Activated CD8-positive, alpha-beta memory T cell treated with anti-CD3 and anti-CD28 coated beads, Interleukin-2, amount 50 U/mL, for 4 hours (primary cell): Measurements from ENCODE around the gene MPC1.
"Not testable (repeated sequence)": the region's sequence is repeated elsewhere in the genome, so short reads cannot be mapped to it uniquely, and the experiment has no call there.

Experiments
- DNase-seq: peaks from one replicate; pipeline ENCODE4 v3.0.0-alpha.2; 2020

MPC1 gene

DNA sequence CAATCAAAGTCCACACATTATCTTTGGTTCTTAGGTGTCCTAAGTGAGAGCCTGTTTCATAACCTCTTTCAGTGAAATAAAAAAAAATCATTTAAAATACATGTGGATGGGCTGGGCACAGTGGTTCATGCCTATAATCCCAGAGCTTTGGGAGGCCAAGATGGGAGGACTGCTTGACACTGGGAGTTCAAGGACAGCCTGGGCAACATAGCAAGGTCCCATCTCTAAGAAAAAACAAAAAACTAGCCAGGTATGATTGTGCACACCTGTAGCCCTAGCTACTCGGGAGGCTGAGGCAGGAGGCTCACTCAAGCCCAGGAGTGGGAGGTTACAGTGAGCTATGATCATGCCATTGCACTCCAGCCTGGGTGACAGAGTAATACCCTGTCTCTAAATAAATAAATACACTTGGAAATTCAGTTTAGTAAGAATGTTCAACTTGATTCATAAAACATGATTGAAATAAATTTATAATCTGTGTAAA is 3.6 kb downstream of the MPC1 start:
- no peak for DNase-seq

DNA sequence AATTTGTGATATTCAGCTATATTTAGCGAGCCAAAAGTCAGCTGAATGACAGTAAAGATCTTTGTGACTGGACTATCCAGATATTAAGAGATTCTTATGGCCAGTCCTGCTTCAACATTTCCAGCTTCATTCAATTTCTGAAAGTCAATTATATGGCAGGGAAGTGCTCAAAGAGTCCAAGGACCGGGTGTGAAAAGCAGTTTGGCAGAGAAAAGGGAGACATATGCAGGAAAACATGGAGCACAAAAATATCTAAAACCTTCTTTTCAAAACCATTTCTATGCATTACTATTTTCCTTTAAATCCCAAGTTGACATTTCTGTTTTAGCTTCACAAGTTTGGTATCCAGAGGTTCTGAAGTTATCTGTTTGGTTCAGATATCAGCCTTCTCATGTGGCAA is 5.0 kb downstream of the MPC1 start:
- DNase-seq = no peak

DNA sequence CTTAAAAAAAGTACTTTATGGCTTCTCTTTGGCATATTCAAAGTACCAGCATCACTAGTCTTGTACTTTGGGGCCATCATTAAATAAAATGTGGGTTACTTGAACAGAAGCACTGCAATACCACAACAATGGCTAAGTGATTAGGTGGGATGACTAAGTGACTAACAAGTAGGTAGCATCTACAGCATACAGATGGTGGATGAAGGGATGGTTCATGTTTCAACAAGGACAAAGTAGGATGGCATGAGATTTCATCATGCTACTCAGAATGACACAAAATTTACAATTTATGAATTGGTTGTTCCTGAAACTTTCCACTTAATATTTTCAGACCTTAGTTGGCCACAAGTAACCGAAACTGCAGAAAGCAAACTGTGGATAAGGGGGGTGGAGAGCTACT is 7.7 kb downstream of the MPC1 start:
- no peak for DNase-seq

DNA sequence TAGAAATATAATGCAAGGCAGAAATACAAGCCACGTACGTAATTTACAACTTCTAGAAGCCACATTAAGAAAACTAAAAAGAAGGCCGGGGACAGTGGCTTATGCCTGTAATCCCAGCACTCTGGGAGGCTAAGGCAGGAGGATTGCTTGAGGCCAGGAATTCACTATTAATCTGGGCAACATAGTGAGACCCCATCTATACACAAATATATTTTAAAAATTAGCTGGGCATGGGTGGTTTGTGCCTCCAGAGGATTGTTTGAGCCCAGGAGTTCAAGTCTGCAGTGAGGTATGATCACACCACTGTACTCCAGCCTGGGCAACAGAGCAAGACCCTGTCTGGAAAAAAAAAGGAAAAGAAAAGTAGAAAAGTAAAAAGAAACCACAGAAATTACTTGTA is 12.3 kb downstream of the MPC1 start:
- no peak for DNase-seq

DNA sequence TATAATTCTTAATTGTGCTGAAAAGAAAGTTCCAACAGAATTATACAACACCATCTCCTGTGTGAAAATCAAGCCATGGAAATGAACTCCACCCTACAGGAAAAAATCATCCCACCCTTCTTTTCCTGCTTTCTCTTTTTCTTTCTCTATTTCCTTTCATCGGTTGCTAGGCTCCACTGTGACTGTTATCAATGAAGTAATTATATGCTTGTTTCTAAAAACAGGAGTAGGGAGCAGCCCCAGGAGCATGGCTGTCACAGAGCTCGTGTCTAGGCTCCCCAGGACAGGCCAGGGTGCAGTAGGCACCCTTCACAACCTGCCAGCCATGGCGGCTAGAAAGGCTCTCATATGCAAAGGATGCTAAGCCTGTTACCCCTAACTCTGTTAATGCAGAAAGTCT is 13.0 kb downstream of the MPC1 start:
- DNase-seq = no peak

DNA sequence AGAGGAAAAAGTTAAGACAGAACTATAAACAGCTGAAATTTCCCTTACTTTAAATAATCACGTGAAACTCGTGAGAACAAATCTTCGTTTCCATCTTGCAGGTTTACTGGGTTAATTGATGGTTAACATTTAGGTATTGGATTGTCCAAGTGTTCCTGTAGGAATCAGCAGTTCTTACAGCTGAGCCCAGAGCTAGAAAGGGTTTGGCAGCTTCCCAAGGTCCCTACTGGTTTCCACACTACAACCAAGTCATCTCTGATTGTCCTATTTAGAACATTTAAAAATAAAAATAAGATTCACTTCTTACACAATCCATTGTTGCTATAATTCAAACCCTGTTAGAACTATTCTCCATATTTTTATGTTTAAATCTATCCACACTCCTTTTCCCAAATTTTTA is 15.8 kb downstream of the MPC1 start:
- no peak for DNase-seq

DNA sequence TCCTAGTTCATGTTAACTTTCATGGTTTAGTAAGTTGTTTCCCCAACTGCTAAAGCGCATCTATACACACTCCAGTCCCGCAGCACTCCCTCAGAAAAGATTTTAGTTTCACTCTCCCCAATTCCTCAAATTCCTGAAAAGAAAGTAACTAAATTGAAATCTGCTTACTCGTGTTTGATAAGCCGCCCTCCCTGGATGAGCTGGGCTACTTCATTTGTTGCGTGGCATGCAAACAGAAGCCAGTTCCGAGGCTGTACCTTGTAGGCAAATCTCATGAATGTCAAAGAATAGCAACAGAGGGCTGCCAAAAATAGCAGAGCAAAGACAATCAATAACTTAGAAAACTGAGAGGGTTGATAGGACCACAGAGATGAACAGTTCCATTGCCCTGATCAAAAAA is 16.9 kb downstream of the MPC1 start:
- DNase-seq = no peak

DNA sequence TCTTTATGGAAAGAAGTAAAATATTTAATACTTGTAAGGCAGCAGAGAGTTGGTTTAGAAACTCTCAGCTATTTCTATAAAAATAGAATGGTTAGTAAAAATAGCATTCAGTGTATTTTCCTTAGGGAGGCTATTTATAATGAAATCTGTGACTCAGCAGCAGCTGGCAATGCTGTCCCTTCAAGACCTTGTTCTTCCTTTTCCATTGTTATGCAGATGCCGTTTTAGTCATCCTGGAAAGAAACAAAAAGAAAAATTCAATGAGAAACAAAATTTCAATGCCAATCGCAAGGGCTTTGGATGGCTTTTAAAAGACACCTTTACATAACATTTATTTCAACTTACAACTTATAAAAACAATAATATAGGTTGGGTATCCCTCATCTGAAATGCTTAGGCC is 17.5 kb downstream of the MPC1 start:
- no peak for DNase-seq

DNA sequence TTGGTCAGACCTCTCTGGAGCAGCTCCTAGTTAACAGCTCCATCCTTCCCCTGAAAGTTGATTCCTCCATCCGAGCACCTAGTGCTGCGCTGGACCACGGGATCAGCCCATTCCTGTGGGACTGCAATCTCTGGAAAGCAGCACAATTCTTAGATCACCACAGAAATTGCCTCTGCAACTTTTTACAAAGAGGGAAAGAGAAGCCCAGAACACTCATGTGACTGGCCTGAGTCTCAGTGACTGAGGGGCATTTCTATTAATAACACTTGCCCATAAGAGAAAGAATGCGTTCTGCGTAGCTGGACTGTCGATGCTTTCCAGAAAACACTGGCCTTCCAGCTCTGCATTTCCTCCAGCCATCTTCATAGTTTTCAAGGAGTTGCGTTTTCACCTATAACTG is 18.3 kb downstream of the MPC1 start:
- DNase-seq = no peak

DNA sequence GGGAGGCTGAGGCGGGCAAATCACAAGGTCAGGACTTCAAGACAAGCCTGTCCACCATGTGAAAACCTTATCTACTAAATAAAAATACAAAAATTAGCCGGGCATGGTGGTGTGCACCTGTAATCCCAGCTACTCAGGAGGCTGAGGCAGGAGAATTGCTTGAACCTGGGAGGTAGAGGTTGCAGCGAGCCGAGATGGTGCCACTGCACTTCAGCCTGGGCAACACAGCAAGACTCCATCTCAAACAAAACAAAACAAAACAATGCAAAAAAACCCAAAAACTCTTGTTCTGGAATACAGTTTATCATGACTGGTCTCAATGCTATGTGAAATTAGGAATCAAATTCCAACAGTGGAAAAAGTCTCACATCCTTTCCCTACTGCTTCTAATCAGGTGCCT is 20.3 kb downstream of the MPC1 start:
- DNase-seq = not testable (repeated sequence)

DNA sequence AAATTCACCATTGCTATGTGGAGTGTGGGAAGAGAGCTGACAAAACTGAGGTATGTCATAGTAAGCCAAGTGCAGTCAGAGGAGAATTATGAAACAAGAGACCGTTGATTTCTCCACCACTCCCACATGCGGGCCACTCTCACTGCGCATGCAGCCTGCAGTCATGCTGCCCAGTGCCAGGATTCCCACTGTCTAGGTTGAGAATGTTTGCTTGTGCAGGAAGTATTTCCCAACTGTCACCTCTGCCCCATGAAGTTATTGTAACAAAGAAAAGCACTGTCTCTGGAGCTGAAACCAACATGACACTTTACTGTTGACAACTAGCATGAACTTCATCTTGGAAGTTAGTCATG is 21.7 kb downstream of the MPC1 start:
- DNase-seq = no peak

DNA sequence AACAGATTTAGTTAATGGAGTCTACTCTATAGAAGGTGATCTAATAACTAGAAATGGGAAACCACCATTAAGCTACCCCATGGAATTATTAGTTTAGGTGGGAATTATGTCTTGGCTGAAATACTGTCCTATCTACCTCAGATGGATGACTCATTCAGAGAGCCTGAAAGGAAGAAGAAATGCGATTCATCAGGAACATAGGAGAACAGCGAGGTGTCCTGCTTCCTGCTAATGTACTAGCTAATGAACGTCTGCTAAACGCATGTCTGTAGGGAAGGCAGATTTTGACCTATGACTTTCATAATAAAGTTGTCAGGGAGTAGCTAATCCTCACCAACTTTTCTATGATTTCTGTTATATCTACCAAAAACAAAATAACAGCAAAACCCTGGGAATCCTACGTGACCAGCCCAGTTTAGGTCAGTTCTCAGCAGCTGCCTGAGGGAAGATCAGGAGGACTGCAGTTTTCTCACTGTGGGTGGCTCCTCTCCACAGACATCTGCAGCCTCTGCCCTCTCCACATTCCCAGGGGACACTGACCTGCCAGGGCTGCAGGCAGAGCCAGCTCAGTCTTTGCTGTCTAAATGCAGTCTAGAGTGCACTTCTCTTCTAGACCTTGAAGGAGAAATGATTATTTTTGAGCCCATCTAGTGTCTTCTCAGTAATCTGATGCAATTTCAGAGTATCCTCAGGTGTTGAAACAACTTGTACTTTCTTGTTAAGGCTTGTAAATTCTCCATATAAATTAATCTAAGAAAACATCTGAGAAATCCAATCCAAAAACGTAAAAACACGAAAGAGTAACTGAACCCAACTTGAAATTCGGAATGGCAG is 22.3 kb downstream of the MPC1 start:
- DNase-seq = no peak

DNA sequence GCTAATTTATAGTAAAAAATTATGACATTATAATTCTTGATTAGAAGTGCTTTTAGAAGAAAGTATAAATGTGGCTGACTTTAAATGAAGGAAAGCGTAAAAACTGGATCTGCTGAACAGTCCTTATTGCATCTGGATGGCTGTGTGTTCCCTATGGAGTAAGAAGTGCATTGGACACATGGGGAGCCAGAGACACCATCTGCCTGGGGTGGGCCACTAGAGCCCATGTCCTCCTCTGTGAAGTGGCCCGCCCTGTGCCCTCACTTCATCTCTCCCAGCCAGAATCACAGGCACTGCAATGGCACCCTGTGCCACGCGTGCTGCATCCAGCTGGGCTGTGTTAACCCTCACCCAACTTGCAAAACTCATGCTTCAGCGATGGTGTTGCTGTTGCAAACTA is 27.2 kb downstream of the MPC1 start:
- DNase-seq = no peak

DNA sequence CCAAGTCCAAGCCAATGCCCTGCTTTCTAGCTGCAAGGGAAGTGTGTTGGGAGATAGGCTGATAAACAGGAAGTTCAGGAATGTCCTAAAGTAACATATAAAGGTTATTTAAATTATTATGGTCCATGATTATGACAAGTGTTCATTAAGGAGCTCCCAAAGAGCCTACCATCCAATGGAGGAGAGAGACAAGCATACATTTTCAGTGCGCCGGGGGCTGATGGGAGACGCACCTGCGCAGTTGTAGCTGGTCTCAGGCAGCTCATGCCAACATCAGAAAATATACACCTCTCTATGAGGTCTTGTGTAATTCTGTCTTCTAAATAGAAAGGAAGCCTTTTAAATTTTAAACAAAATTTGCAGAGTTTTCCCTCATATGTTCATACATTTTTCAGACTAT is 27.8 kb downstream of the MPC1 start:
- no peak for DNase-seq

DNA sequence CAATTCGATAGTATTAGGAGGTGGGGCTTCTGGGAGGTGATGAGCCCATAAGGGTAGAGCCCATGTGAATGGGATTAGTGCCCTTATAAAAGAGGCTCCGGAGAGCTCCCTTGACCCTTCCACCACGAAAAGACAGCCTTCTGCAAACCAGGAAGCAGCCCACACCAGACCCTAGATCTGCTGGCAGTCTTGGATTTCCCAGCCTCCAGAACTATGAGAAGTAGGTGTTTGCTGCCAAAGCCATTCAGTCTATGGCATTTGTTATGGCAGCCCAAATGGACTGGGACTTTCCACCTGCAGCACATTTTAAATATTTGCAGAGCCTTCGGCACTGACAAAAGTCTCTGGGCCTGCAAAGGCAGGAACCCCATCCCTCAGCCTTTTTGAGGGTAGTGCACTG is 28.6 kb downstream of the MPC1 start:
- DNase-seq = no peak

DNA sequence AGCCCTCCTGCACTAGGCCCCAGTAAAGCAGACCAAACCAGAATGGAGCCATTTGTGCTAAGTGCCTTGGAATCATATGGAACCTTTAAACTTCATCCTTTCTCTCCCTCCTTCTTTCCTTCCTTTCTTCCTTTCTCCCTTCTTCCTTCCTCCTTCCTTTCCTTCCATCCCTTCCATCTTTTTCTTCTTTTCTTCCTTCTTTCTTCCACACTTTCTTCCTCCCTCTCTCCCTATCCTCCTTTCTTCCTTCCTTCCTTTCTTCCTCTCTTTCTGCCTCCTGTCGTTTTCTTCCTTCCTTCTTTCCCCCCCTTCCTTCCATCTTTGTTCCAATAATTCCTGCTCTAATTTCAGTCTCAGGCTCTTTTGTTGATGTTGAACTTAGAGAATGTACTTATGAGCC is 29.2 kb downstream of the MPC1 start:
- DNase-seq = no peak

DNA sequence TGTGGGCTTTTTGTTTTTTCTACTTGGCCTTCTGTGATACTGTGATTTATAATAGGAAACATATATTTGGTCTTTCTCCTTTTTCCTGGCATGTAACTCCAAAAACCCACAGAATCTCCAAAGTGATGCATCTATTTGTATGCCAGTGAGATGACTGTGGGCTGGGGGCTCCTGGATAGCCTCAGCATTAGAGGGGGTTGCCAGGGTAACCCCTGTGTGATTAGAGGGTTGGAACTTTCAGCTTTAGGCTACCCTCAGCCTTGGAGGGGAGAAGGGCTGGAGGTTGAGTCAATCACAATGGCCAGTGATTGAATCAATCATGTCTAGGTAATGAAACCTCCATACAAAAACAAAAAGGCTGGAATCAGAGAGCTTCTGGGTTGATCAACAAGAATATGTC is 29.8 kb downstream of the MPC1 start:
- DNase-seq = no peak

DNA sequence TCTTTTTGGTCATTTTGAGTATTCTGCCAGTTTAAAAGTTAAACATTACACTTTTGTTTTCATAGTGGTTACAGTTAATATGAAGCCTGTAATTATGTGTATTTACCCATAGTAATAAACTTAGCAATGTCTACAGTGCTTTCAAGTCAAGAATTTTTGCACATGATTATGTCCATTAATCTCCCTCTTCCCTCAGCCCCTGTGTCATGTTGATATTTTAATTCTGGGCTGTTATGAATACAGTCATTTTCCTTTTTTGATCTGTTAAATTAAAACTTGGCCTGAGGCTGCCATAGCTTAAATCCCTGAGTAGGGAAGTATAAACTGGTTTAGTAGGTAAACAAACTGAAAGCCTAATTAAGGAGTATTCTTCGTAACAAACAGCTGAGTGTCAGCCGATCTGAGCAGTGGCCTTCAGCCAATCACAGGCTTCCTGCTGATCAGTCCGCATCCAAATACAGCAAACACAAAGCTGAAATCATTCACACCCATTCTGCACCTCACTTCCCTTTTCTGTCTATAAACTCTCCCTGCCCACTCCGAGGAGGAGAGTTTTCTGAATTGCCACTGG is 30.9 kb downstream of the MPC1 start:
- DNase-seq = no peak

DNA sequence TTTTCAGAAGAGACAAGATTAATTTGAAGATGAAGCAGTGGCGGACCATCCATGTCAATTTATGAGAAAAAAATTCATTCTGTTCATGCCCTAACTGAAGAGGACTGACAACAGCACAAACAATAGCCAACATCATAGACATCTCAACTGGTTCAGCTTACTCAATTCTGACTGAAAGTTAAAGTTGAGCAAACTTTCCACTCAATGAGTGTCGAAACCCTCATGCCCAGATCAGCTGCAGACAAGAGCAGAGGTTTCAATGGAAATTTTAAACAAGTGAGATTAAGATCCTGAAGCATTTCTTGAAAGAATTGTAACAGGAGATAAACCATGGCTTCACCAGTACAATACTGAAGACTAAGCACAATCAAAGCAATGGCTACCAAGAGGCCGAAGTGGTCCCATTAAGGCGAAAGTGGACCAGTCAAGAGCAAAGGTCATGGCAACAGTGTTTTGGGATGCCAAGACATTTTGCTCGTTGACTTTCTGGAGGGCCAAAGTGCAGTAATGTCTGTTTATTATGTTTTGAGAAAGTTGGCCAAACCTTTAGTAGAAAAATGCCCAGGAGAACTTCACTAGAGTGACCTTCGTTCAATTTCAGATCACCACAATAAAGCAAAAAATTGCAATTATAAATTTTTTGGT is 34.3 kb downstream of the MPC1 start:
- DNase-seq = no peak

DNA sequence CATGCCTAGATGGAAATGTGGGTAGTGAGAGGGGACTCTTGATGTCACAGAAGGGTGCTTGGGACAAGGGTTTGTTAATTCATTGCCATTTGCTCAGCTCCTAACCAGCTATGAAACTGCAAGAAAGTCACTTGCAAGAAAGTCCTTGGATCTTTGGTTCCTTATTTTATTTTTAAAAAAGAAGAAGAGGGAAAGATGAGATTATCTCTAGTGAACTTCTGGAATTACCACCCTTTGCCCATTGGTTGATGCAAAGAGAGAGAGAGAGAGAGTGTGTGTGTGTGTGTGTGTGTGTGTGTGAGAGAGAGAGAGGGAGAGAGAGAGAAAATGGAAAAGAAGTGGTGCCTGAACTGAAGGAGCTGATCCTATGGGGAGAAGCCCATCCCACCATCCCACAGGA is 35.8 kb downstream of the MPC1 start:
- no peak for DNase-seq

DNA sequence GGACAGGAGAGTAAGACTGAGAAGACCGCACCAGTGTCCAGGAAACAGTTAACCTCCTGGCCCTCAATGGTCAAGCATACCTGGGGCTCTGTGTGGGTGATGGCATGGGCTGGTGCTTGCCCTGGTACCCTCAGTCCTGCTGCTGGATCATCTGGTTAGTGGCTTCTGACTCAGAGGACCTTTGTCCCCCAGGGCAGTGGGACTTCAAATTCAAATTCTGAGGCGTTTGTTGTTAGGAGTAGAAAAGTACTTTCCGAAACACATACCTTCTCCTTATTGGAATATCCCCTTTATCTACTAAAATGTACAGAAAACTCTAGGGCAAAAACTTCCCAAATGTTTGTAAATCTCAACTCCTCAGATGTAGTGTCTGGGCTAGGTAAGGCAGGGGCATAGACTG is 36.3 kb downstream of the MPC1 start:
- no peak for DNase-seq

DNA sequence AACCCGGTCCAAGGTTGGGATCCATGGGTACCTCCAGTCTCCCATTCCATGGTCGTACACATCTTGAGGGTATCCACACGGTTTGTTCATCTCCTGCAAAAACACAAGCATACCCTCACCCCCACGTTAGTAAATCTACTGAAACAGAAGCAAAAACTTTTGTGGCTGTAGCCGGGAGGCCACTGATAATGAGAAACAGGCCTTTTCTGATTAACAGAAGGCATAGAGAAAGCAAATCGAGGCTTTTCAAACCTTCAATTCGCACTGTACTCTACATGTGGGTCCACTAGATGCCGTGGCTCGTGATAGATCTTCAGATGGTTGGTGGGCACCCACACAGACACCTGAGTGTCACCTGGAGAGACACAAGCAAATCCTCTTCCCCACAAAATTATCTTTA is 37.1 kb downstream of the MPC1 start:
- not testable (repeated sequence) for DNase-seq

DNA sequence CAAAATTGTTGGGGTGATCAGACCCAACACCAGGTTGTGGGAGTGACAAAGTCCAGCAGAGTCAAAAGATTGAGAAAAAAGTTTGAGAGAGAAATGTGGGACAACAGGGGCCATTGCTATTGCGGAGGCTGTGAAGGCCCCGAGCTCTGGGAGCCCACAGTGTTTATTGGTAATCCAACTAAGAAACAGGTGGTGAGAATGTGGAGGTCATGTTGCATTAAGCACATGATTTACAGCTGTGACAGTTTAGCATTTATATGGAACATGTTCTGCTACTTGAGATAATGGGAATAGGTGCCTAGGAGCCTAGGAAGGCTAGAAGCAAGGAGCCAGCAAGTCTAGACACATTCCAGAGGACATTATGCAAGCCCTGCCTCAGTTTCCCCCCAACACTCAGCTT is 37.8 kb downstream of the MPC1 start:
- not testable (repeated sequence) for DNase-seq

DNA sequence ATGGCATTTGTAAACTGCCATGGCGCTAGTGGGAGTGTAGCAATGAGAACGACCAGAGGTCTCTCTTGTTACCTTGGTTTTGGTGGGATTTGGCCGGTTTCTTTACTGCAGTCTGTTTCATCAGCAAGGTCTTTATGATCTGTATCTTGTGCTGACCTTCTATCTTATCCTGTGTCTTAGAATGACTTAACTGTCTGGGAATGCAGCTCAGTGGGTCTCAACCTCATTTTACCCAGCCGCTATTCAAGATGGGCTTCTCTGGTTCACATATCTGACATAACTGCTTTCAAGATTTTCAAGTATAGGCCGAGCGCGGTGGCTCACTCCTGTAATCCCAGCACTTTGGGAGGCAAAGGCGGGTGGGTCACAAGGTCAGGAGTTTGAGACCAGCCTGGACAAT is 38.5 kb downstream of the MPC1 start:
- DNase-seq = no peak

DNA sequence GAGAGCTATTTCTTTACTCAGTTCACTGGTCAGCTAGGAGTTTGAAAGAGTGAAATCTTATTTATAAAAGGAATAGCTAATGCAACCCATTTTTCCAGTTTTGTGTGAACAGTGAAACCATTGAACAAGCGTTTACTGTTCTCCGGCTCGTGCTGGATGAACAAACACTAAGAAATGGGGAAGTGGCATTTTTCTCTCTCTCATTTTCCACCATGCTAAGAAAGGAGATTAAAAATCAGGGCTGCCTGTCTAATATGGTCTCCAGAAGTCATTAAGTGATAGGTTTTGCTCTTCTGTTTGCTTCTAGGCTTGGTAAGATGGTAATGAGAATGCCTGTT is 39.6 kb downstream of the MPC1 start:
- DNase-seq = no peak
